A673 (cell line): ENCODE data around the gene TSPOAP1. TPM values are rescaled to one million over a fixed set of nuclear protein-coding genes. Genes with fewer than 3 reads are reported as not detected.

Experiments used
- BruUV-seq: library from RNA; stranded (reverse); fragments of 400-500 nt; replicated peaks from 2 replicates; lab custom pipeline; 2021; lab: Mats Ljungman, UMichigan
- CTCF ChIA-PET: fragments of 300-600 bp; sonication (Branson Sonifier 250); formaldehyde crosslinking; loops from one replicate; lab custom pipeline; 2022; ENCODE audit warnings: antibody characterized with exemption; lab: Charles Lee
- POLR2A ChIA-PET: fragments of 300-600 bp; sonication (Branson Sonifier 250); formaldehyde crosslinking; loops from one replicate; lab custom pipeline; 2022; ENCODE audit warnings: antibody characterized with exemption; ENCODE audit not compliant: low non-redundant PET; lab: Charles Lee
- DNase-seq: peaks from one replicate; pipeline ENCODE4 v3.0.0-alpha.2; 2015; ENCODE audit warnings: low spot score
- H3K27ac ChIP-seq: fragments of 200-600 bp; sonication (generic); 2 replicates; pipeline ENCODE4 v1.5.1; 2016; ENCODE audit warnings: mixed run types, low read depth, mild to moderate bottlenecking, mixed read lengths, antibody characterized with exemption, low read length; ENCODE audit not compliant: poor library complexity, severe bottlenecking
- H3K27me3 ChIP-seq: fragments of 200-600 bp; sonication (generic); replicated peaks from 2 replicates; pipeline ENCODE4 v1.6.1; 2017; ENCODE audit warnings: mixed run types, low read depth, mild to moderate bottlenecking, mixed read lengths, antibody characterized with exemption, low read length; ENCODE audit not compliant: insufficient read depth, poor library complexity
- H3K36me3 ChIP-seq: fragments of 200-600 bp; sonication (generic); 2 replicates; pipeline ENCODE4 v1.6.1; 2016; ENCODE audit warnings: mixed run types, mild to moderate bottlenecking, mixed read lengths, antibody characterized with exemption, low read length; ENCODE audit not compliant: insufficient read depth, poor library complexity, severe bottlenecking
- H3K4me1 ChIP-seq: fragments of 200-600 bp; sonication (generic); 2 replicates; pipeline ENCODE4 v1.6.1; 2017; ENCODE audit warnings: mixed run types, mild to moderate bottlenecking, mixed read lengths, antibody characterized with exemption, low read length; ENCODE audit not compliant: insufficient read depth, poor library complexity, severe bottlenecking
- H3K4me3 ChIP-seq: fragments of 200-600 bp; sonication (generic); 2 replicates; pipeline ENCODE4 v1.5.1; 2016; ENCODE audit warnings: low read depth, mixed run types, mild to moderate bottlenecking, mixed read lengths, low read length; ENCODE audit not compliant: poor library complexity, severe bottlenecking
- H3K9me3 ChIP-seq: fragments of 200-600 bp; sonication (generic); 2 replicates; pipeline ENCODE4 v1.6.1; 2016; ENCODE audit warnings: mixed run types, low read depth, mild to moderate bottlenecking, mixed read lengths, antibody characterized with exemption, low read length; ENCODE audit not compliant: poor library complexity, severe bottlenecking
- CTCF ChIP-seq: fragments of 300-800, 200-600 bp; sonication (generic); conservative IDR thresholded peaks from 2 replicates; pipeline ENCODE4 v1.5.1; 2017; ENCODE audit warnings: low read depth, mild to moderate bottlenecking, antibody characterized with exemption, low read length, moderate library complexity, mixed read lengths
- EZH2 ChIP-seq: fragments of 200-600 bp; sonication (generic); IDR thresholded peaks from 2 replicates; pipeline ENCODE4 v1.6.1; 2017; ENCODE audit warnings: borderline replicate concordance, low read depth, mild to moderate bottlenecking, mixed read lengths, antibody characterized with exemption, low read length; ENCODE audit not compliant: poor library complexity, severe bottlenecking
- intact Hi-C: fragments of 100-400 bp; cut with micrococcal nuclease; formaldehyde crosslinking; loops from one replicate; pipeline ENCODE4 v1.10.0; 2022; ENCODE audit not compliant: unreplicated experiment
- microRNA-seq: library from miRNA; unstranded; fragments of <30 nt; microRNA quantifications from one replicate; pipeline ENCODE4 v1.2.0, GENCODE V29; 2021
- total RNA-seq: library from RNA; stranded (reverse); gene quantifications from 2 replicates; pipeline ENCODE4 v1.2.3, GENCODE V29; 2021

TSPOAP1 gene
- total RNA-seq, 1 experiment from 2014 or later, result 0.21 TPM

- Histone ChIP-seq H3K4me1 (no peaks in the 10 kb centered on the region), H3K9me3 (no peaks in the 10 kb centered on the region), H3K4me3 (no peak overlapping the region), H3K27ac (no peak overlapping the region), H3K36me3 (no peaks in the 10 kb centered on the region), H3K27me3 (peaks cover 54% of the 10 kb centered on the region)
- ChIA-PET CTCF (no interaction called here), POLR2A (no interaction called here)
- no peak for TF ChIP-seq EZH2
- no peak for TF ChIP-seq CTCF
- no peak for DNase-seq
- intact Hi-C loops, result no loop called here
- BruUV-seq, result no TSS peak
Measured at GRCh38 chr17:58254803-58255202, 73.8 kb downstream of the TSPOAP1 start.

- Histone ChIP-seq H3K27me3 (peaks cover 37% of the 10 kb centered on the region), H3K4me1 (peaks cover 8% of the 10 kb centered on the region), H3K27ac (no peak overlapping the region), H3K36me3 (no peaks in the 10 kb centered on the region), H3K4me3 (no peak overlapping the region), H3K9me3 (no peaks in the 10 kb centered on the region)
- intact Hi-C loops, result no loop called here
- TF ChIP-seq CTCF (no peak), EZH2 (no peak)
- BruUV-seq, result no TSS peak
- ChIA-PET CTCF (no interaction called here), POLR2A (no interaction called here)
- no peak for DNase-seq
Measured at GRCh38 chr17:58253082-58253481, 75.5 kb downstream of the TSPOAP1 start.

GRCh38 chr17:58252141-58252540 is 76.5 kb downstream of the TSPOAP1 start:
- H3K27ac ChIP-seq, result no peak overlapping the region
- peaks cover 29% of the 10 kb centered on the region for H3K27me3 ChIP-seq
- CTCF ChIA-PET, result no interaction called here
- no peaks in the 10 kb centered on the region for H3K36me3 ChIP-seq
- peaks cover 8% of the 10 kb centered on the region for H3K4me1 ChIP-seq
- no peak overlapping the region for H3K4me3 ChIP-seq
- intact Hi-C loops, result no loop called here
- BruUV-seq, result no TSS peak
- H3K9me3 ChIP-seq, result no peaks in the 10 kb centered on the region
- no peak for DNase-seq
- no peak for TF ChIP-seq CTCF
- no peak for TF ChIP-seq EZH2
- POLR2A ChIA-PET, result no interaction called here

Small RNAs within 50 kb of the gene (microRNA-seq; reads per million reads assigned to microRNA genes)
- gene MIR4736, result not detected

Other genes starting within 250 kb of the TSPOAP1 start
- gene DYNLL2, start 245.4 kb downstream of the TSPOAP1 start, total RNA-seq, result 29.1 and 29.8 TPM in 2 replicates
- not detected in 2 replicates for gene OR4D1, start 180.4 kb downstream of the TSPOAP1 start, total RNA-seq
- gene OR4D2, start 161.8 kb downstream of the TSPOAP1 start, total RNA-seq, result not detected in 2 replicates
- gene EPX, start 136.1 kb downstream of the TSPOAP1 start, total RNA-seq, result not detected in 2 replicates
- 28.1 and 38.7 TPM in 2 replicates for gene MKS1, start 109.5 kb downstream of the TSPOAP1 start, total RNA-seq
- gene LPO, start 90.2 kb downstream of the TSPOAP1 start, total RNA-seq, result 0.34 TPM in 1 of 2 replicates, not detected in the other
- not detected in 2 replicates for gene MPO, start 47.9 kb downstream of the TSPOAP1 start, total RNA-seq
- gene SUPT4H1, start 23.4 kb upstream of the TSPOAP1 start, total RNA-seq, result 93.1 and 106 TPM in 2 replicates
- 0.04 TPM in 1 of 2 replicates, not detected in the other for gene RNF43, start 88.7 kb upstream of the TSPOAP1 start, total RNA-seq
- gene HSF5, start 159.6 kb upstream of the TSPOAP1 start, total RNA-seq, result 0.06 and 0.17 TPM in 2 replicates
- gene MTMR4, start 185.8 kb upstream of the TSPOAP1 start, total RNA-seq, result 79.4 and 81.9 TPM in 2 replicates